Bronchial epithelial cell (primary cell): Measurements from ENCODE around the gene NAPA. TPM values are rescaled to one million over a fixed set of nuclear protein-coding genes. Genes with fewer than 3 reads are reported as not detected.

ENCODE experiments used
- DNase-seq: peaks from one replicate; pipeline ENCODE4 v3.0.0-alpha.2; 2010; ENCODE audit warnings: low read depth
- FAIRE-seq: peaks from 2 replicates; lab custom pipeline; 2011; peaks lifted over from hg19 to GRCh38; lab: Jason Lieb, UNC
- H3K27me3 ChIP-seq: 2 replicates; pipeline ENCODE4 v1.5.1; 2011; ENCODE audit warnings: low read length; ENCODE audit not compliant: control insufficient read depth, insufficient read depth
- H3K36me3 ChIP-seq: 2 replicates; pipeline ENCODE4 v1.5.1; 2011; ENCODE audit warnings: low read length; ENCODE audit not compliant: control insufficient read depth, insufficient read depth
- H3K4me3 ChIP-seq: 2 replicates; pipeline ENCODE4 v1.5.1; 2011; ENCODE audit warnings: mild to moderate bottlenecking, low read depth, low read length, control low read depth
- CTCF ChIP-seq: IDR thresholded peaks from 2 replicates; pipeline ENCODE4 v1.5.1; 2011; ENCODE audit warnings: mild to moderate bottlenecking, moderate library complexity, low read length, control low read depth, inconsistent platforms; ENCODE audit not compliant: insufficient read depth, severe bottlenecking
- total RNA-seq: library from RNA; depleted of rRNA; stranded (reverse); fragments of >200 nt; gene quantifications from 2 replicates; pipeline ENCODE4 v1.2.1, GENCODE V29; 2014

Gene NAPA
- total RNA-seq, 1 donor from 2014 or later, result 33.2 TPM

GRCh38 chr19:47469719-47470118 is 45.1 kb downstream of the NAPA start:
- TF ChIP-seq CTCF, result no peak
- Histone ChIP-seq H3K36me3 (no peaks in the 10 kb centered on the region), H3K4me3 (no peak overlapping the region), H3K27me3 (peaks cover 27% of the 10 kb centered on the region)
- FAIRE-seq (no peak), DNase-seq (no peak)

DNA sequence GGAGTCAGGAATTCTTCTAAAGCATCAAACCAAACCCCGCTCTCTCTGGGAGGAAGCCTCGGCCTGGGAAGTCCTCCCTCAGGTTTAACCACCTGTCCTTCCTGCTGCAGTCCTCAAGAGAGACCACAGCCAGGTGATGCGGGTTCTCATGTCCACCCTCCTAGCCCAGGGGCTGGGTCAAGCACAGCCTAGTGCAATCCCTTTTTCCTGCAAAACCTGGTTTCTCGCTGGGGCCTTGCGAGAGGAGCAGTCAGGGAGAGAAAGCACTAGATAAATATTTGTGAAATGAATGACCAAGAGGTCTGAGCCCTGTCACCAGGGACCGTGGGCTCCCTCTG is 45.5 kb downstream of the NAPA start:
- no peaks in the 10 kb centered on the region for H3K36me3 ChIP-seq
- FAIRE-seq, result no peak
- no peak for DNase-seq
- peaks cover 27% of the 10 kb centered on the region for H3K27me3 ChIP-seq
- no peak overlapping the region for H3K4me3 ChIP-seq
- no peak for TF ChIP-seq CTCF

DNA sequence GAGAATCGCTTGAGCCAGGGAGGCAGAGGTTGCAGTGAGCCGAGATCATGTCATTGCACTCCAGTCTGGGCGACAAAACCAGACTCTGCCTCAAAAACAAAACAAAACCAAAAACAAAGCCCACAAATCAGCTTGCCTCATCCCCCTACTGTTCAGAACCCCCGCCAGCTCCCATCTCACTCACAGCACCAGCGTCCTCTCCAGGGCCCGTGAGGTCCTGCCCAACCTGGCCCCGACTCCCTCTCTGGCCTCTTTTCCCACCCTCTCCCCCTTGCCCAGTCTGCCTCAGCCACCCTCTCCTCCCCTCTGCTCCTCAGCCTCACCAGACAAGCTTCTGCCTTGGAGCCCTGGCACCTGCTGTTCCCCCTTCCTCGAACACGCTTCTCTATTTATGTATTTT is 46.9 kb downstream of the NAPA start:
- Histone ChIP-seq H3K36me3 (no peaks in the 10 kb centered on the region), H3K4me3 (no peak overlapping the region), H3K27me3 (peaks cover 29% of the 10 kb centered on the region)
- TF ChIP-seq CTCF, result no peak
- FAIRE-seq (no peak), DNase-seq (no peak)

- TF ChIP-seq CTCF, result no peak
- Histone ChIP-seq H3K36me3 (no peaks in the 10 kb centered on the region), H3K27me3 (peaks cover 26% of the 10 kb centered on the region), H3K4me3 (no peak overlapping the region)
- DNase-seq, result no peak
- no peak for FAIRE-seq
Measured at GRCh38 chr19:47465957-47466356, 48.9 kb downstream of the NAPA start.

DNA sequence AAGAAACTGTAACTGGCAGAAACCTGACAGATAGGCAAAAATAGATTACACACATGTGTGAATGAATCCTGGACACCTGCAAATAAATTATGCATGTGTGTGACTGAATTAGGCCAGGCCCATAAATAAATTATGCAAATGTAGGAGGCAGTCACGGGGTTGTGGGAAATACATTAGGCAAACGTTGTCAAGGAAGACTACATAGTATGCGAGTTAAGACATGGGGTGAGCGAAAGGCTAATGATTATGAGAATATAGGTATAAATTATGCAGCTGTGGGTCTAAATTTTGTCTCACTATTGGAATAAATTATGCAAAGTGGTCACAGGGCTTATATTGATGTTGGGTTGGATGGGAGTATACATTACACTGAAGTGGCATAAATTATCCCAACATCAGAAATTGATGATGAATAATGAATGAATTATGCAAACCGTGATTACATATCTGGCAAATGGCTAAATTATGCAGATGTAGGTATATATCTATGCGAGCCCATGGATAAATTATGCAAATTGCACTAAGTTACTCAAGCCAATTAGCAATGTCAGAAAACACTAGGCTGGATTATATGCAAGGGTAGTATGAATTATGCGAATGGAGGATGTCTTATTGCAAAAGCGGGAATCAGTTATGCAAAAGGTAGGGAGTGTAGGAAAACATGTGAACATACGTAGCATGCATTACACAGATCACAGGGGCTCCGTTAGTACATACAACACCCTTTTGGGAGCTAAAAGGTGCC is 50.0 kb downstream of the NAPA start:
- no peak for DNase-seq
- no peak for TF ChIP-seq CTCF
- Histone ChIP-seq H3K4me3 (no peak overlapping the region), H3K27me3 (peaks cover 16% of the 10 kb centered on the region), H3K36me3 (no peaks in the 10 kb centered on the region)
- no peak for FAIRE-seq

- no peak for FAIRE-seq
- H3K27me3 ChIP-seq, result peaks cover 16% of the 10 kb centered on the region
- no peak for TF ChIP-seq CTCF
- DNase-seq, result no peak
- H3K36me3 ChIP-seq, result no peaks in the 10 kb centered on the region
- H3K4me3 ChIP-seq, result no peak overlapping the region
Measured at GRCh38 chr19:47461876-47462275, 53.0 kb downstream of the NAPA start.
